GM13976 (cell line): Measurements from ENCODE around the gene PIK3C2A.

Experiments
- DNase-seq: peaks from one replicate; pipeline ENCODE4 v3.0.0; 2012; ENCODE audit warnings: low spot score
- CTCF ChIP-seq: IDR thresholded peaks from 2 replicates; pipeline ENCODE4 v1.5.1; 2012; ENCODE audit warnings: borderline replicate concordance, mild to moderate bottlenecking; ENCODE audit not compliant: insufficient read depth; ENCODE audit errors: extremely low read depth, missing control alignments, control extremely low read depth
- in situ Hi-C: fragments of 300-500 bp; cut with MboI; formaldehyde crosslinking; loops from one replicate; pipeline ENCODE4 v1.12.0; 2022; ENCODE audit warnings: low sequenced_read_pairs, mixed read lengths, inconsistent platforms; ENCODE audit not compliant: unreplicated experiment

PIK3C2A gene

GRCh38 chr11:17162376-17162775 lies 45.4 kb downstream of the PIK3C2A start:
- TF ChIP-seq CTCF = no peak
- no peak for DNase-seq
- in situ Hi-C loops = no loop called here

- TF ChIP-seq CTCF = no peak
- no peak for DNase-seq
- in situ Hi-C loops = no loop called here
These were observed 46.3 kb downstream of the PIK3C2A start for GRCh38 chr11:17161515-17161914.

- in situ Hi-C loops = no loop called here
- TF ChIP-seq CTCF = no peak
- DNase-seq = no peak
These were observed 48.3 kb downstream of the PIK3C2A start for GRCh38 chr11:17159441-17159840.
